Fibroblast of skin of scalp (primary cell): ENCODE results near the gene NAT9.
A peak's percentile ranks its signal among the peaks of the same experiment; 100 is the strongest.

Source experiments
- DNase-seq: peaks from one replicate; pipeline ENCODE4 v3.0.0-alpha.2; 2013

Gene NAT9

GRCh38 chr17:74805591-74805991, 29.4 kb upstream of the NAT9 start:
- no peak for DNase-seq

- no peak for DNase-seq
Measured at GRCh38 chr17:74804683-74805082, 28.5 kb upstream of the NAT9 start.

- DNase-seq: no peak
Measured at GRCh38 chr17:74803971-74804370, 27.8 kb upstream of the NAT9 start.

- no peak for DNase-seq
Measured at GRCh38 chr17:74803388-74803930, 27.3 kb upstream of the NAT9 start.

GRCh38 chr17:74801896-74802295, 25.8 kb upstream of the NAT9 start:
- DNase-seq: no peak

- DNase-seq: no peak
Measured at GRCh38 chr17:74800531-74800930, 24.4 kb upstream of the NAT9 start.

GRCh38 chr17:74799097-74799496, 23.0 kb upstream of the NAT9 start:
- no peak for DNase-seq

- DNase-seq: peak; percentile 56
Measured at GRCh38 chr17:74798239-74798707, 22.1 kb upstream of the NAT9 start.

GRCh38 chr17:74797824-74798223, 21.7 kb upstream of the NAT9 start:
- no peak for DNase-seq

- DNase-seq: no peak
Measured at GRCh38 chr17:74796866-74797265, 20.7 kb upstream of the NAT9 start.

- no peak for DNase-seq
Measured at GRCh38 chr17:74796211-74796610, 20.1 kb upstream of the NAT9 start.

- no peak for DNase-seq
Measured at GRCh38 chr17:74795327-74796020, 19.3 kb upstream of the NAT9 start.

- DNase-seq: no peak
Measured at GRCh38 chr17:74792586-74793105, 16.5 kb upstream of the NAT9 start.

GRCh38 chr17:74790161-74791058, 14.3 kb upstream of the NAT9 start:
- DNase-seq: no peak

GRCh38 chr17:74786431-74787055, 10.4 kb upstream of the NAT9 start:
- no peak for DNase-seq

GRCh38 chr17:74785981-74786360, 9.8 kb upstream of the NAT9 start:
- DNase-seq: no peak

GRCh38 chr17:74785096-74785980, 9.2 kb upstream of the NAT9 start:
- no peak for DNase-seq

GRCh38 chr17:74784125-74784810, 8.1 kb upstream of the NAT9 start:
- DNase-seq: no peak

- no peak for DNase-seq
Measured at GRCh38 chr17:74782571-74782970, 6.4 kb upstream of the NAT9 start.

- DNase-seq: peak; percentile 27
Measured at GRCh38 chr17:74780443-74781238, 4.5 kb upstream of the NAT9 start.
